Stimulated activated CD8-positive, alpha-beta memory T cell treated with anti-CD3 and anti-CD28 coated beads, Interleukin-7, amount 100 ng/mL, for 48 hours (primary cell): ENCODE data around the gene CBX5.
A peak's percentile ranks its signal among the peaks of the same experiment; 100 is the strongest.
"Not testable (repeated sequence)": the region's sequence is repeated elsewhere in the genome, so short reads cannot be mapped to it uniquely, and the experiment has no call there.

Source experiments
- DNase-seq, 2 donors: peaks; one replicate each; pipeline ENCODE4 v3.0.0-alpha.2; 2020; ENCODE audit warnings: low read depth in 1 of 2; ENCODE audit errors: extremely low read depth in 1 of 2

CBX5 gene

DNA sequence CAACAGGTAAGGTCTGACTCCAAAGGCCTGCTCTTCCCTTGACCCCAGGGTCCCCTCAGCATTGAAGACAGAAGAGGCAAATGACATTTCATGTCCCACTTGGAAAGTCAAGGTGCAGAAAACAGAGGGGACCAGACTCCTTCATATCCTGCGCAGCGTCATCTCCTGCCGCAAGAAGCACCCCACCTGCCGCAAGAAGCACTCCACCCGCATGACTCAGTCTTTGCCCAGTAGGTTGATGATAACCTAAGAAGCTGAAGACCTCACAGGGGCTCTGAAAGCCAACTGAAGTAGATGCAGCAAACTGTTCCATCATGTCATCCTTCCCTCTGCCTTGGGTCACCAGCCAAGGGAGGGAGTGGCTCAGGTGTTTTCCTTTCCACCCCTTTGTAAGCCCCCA lies 79.5 kb downstream of the CBX5 start:
- DNase-seq: no peak

DNA sequence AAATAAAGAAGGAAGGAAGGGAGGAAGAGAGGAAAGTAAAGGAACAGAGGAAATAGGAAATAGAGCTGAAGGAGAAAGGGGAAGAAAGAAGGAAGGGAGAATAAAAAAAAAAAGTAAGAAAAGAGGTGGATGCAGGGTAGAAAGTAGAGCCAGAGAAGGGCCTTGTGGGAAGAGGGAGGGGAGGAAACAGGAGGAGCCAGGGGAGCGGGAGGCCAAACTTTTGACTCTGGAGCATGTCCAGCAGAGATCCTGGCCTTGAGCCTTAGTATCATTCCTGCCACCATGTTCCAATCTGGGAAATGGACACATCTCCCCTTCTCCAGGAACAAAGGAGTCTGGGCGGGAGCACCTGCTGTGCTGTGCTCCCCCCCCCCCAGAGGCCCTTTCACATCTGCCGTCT lies 80.0 kb downstream of the CBX5 start:
- no peak for DNase-seq

DNA sequence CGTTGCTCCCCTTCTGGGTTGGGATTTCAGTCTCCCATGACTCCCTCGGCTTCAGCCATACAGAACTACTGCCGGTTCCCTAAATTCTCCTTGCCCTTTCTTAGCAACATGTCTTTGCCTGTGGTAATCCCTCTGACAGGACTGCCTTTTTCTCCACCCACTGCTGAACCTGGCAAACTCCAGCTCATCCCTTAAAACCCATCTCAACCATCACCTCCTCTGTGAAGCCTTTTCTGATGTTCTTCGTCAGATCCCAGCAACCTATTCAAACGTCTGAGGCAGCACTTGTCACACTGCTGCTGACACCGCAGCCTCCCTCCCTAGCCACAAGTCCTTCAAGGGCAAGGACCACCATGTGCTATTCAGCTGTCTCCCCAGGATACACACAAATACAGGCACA lies 80.9 kb downstream of the CBX5 start:
- DNase-seq: no peak

GRCh38 chr12:54197431-54197909 lies 82.5 kb downstream of the CBX5 start:
- DNase-seq: no peak

DNA sequence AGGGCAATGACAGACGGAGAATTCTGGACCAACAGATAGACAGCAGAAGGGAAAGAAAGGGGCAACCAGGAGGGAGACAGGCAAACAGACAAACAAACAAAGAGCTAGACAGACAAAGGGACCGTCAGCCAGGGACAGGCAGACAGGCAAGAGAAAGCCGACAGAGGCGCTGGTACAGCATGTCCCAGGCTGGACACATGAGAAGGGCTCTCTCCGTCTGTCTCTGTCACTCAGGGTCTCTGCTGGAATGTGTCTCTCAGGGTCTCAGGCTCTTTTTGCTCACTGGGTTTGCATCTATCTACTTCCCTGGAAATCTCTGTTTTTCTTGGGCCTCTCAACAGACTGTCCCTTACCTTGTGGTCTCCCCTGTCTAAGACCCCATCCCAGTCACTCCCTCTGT lies 82.9 kb downstream of the CBX5 start:
- no peak for DNase-seq

- DNase-seq: no peak
Measured at GRCh38 chr12:54196396-54196795, 83.5 kb downstream of the CBX5 start.

DNA sequence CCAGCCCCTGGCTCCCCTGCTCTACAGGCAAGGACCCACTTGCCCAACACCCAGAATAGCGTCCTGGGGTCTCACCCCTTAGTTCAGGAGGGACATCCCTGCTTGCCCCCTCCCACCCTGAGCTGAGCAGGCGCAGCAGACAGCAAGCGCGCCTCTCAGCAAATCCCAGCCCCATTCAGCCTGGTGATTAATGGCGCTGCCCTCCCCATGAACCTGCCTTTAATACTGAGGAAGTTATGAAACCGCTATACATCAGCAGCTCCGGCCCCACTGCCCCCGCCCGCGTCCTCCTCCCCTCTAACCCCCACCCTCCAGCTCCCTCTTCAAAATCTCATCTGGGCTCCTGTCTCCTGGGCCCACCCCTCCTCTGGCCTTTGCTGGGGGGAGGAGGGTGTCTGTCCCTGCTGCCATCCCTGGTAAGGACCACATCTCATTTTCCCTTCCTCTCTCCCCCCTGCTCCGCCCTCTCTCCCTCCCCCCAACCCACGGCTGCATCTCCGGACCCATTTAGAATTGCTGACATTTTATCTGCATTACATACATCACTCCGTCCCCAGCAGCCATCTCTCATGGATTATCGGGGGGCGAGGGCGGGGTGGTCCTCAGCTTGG lies 84.1 kb downstream of the CBX5 start:
- no peak for DNase-seq

DNA sequence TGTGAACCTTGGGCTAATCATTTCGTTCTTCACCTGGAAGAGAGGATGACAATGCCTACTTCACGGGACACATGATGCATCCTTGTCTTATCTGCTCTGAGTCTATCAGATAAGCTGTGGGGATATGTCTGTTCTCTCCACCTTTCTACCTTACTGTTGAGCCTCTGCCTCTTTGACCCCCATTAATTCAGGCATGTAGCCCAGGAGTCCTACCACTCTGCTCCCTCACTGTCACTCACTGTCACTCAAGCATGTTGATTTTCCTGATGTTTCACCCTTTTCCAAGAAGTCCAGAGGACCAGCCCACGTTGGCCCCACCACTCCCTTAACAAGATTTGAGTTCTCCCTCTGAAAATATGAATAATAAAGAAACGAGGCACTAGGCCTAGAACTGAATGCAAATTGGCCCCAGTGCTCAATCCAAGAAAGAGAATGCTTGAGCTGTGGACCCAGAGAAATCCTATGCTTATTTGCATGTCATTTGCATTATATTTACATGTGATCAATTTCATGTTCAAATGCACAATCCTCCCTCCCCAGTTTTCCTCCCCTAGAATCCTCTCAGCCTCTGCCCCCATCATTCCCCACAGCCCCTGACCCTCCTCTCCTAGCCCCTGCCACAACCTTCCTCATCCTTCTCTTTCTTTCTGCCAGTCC lies 84.7 kb downstream of the CBX5 start:
- DNase-seq: no peak

DNA sequence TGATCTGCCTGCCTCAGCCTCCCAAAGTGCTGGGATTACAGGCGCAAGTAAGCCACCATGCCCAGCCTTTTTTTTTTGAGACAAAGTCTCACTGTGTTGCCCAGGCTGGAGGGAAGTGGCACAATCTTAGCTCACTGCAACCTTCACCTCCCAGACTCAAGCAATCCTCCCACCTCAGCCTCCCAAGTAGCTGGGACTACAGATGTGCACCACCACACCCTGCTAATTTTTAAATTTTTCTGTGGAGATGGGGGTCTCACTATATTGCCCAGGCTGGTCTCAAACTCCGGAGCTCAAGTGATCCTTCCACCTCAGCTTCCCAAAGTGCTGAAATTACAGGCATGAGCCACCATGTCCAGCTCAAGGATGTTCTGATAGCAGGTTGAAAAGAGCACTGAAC lies 85.3 kb downstream of the CBX5 start:
- not testable (repeated sequence) for DNase-seq

- no peak for DNase-seq
Measured at GRCh38 chr12:54193434-54193833, 86.5 kb downstream of the CBX5 start.

GRCh38 chr12:54191550-54192022 lies 88.3 kb downstream of the CBX5 start:
- peak; percentile 23 to 53 for DNase-seq

GRCh38 chr12:54191126-54191525 lies 88.8 kb downstream of the CBX5 start:
- DNase-seq: no peak

DNA sequence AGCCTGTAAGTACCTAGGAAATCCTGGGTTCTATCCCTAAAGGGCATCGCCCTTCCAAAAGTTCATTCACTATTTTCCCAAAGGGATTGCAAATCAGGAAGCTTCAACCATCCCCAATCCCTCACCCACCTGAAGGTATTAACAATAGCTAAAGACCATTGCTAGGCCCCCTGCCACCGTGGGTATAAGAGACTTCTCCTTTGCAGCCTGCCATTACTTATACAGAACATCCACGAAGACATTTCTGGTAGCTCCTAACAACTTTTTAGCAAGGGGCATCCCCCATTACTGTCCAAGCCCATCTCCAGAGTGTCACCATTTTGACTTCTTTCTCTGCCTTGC lies 90.8 kb downstream of the CBX5 start:
- DNase-seq: no peak

GRCh38 chr12:54187075-54187474 lies 92.8 kb downstream of the CBX5 start:
- no peak for DNase-seq

- no peak for DNase-seq
Measured at GRCh38 chr12:54185919-54186318, 94.0 kb downstream of the CBX5 start.

- not testable (repeated sequence) for DNase-seq
Measured at GRCh38 chr12:54185297-54185696, 94.6 kb downstream of the CBX5 start.

DNA sequence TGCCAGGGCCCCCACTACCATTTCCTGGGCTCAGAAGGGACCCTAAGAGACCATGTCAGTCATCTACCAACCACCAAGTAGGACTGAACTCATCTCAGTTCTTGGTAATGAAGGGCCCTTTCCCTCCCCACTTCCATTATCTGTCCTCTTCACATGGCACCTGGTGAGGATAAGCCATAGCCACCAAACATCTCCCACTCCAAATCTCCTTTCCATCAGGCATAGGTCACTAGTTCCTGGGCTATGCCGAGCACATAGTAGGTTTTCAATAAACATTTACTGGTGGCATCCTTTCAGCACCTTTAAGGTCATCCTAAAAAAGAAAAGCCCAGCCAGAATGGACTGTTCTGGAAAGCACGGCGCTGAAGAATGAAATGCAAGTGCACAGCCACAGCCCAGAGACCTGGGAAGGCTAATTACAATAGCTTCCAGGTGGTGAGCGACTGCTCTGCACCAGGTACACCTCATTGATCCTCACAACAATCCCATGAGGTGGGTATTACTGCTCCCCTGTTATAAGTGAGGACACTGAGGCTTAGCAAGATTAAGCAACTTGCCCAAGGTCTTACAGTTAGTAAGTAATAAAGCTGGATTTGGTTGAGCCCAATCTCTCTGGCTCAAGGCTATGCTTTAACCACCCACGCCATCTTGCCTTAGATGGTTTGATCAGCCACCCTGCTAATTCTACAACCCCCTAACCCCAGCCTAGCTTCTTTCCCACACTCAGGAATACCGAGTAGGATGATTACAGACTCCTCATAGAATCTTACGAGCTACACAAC lies 95.7 kb downstream of the CBX5 start:
- DNase-seq: no peak

DNA sequence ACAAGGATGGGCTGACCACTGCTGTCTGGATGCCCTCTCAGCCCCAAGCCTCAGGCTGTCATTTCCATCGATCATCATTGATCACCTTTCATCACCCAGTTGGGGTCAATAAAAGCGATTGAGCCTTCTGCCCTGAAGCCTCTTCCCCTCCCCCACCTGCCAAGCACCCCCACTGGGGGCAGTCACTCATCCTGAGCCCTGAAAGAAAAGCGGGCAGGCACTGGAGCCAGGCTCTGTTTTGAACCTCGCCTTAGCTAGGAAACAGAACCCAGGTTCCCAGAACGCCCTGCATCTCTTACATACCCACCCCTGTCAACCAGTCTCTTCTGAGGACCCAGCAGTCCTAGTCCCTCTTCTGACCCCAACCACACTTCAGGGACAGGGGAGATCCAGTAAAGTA lies 96.9 kb downstream of the CBX5 start:
- no peak for DNase-seq

GRCh38 chr12:54182086-54182485 lies 97.8 kb downstream of the CBX5 start:
- DNase-seq: no peak
